Measurements from ENCODE around the gene SPINK2.

Gene SPINK2

GRCh38 chr4:56768316-56768715 is 53.2 kb downstream of the SPINK2 start:
- no peak for DNase-seq (ENCODE audit: low read depth)
- H3K4me3 ChIP-seq (ENCODE audit: low read depth, low read length) = no peak overlapping the region
- no peak for TF ChIP-seq MAX (IDR thresholded peaks at IDR 0.05; ENCODE audit: low read depth, low read length)
- TF ChIP-seq MYC (IDR thresholded peaks at IDR 0.05; ENCODE audit: low read depth, low read length) = no peak
- no peak for TF ChIP-seq POLR2A (IDR thresholded peaks at IDR 0.05; ENCODE audit: extremely low read depth, insufficient read length)
- no peak for TF ChIP-seq CTCF (IDR thresholded peaks at IDR 0.05; ENCODE audit: low read depth, low read length)

- no peak overlapping the region for H3K4me3 ChIP-seq (ENCODE audit: low read depth, low read length)
- TF ChIP-seq MAX (IDR thresholded peaks at IDR 0.05; ENCODE audit: low read depth, low read length) (no peak), CTCF (IDR thresholded peaks at IDR 0.05; ENCODE audit: low read depth, low read length) (no peak), MYC (IDR thresholded peaks at IDR 0.05; ENCODE audit: low read depth, low read length) (no peak)
- DNase-seq (ENCODE audit: low read depth) = no peak
Measured at GRCh38 chr4:56767567-56767966, 53.9 kb downstream of the SPINK2 start.

GRCh38 chr4:56764775-56765174 is 56.7 kb downstream of the SPINK2 start:
- no peak for DNase-seq (ENCODE audit: low read depth)

GRCh38 chr4:56764223-56764622 is 57.3 kb downstream of the SPINK2 start:
- H3K4me3 ChIP-seq (ENCODE audit: low read depth, low read length) = no peak overlapping the region
- TF ChIP-seq MYC (IDR thresholded peaks at IDR 0.05; ENCODE audit: low read depth, low read length) = no peak
- no peak for DNase-seq (ENCODE audit: low read depth)

More at GRCh38 chr4:56764775-56765174, 56.7 kb downstream of the SPINK2 start:
- H3K4me3 ChIP-seq (ENCODE audit: low read depth, low read length) = no peak overlapping the region
- no peak for TF ChIP-seq CTCF (IDR thresholded peaks at IDR 0.05; ENCODE audit: low read depth, low read length)
- TF ChIP-seq MYC (IDR thresholded peaks at IDR 0.05; ENCODE audit: low read depth, low read length) = no peak
- TF ChIP-seq MAX (IDR thresholded peaks at IDR 0.05; ENCODE audit: low read depth, low read length) = no peak
- no peak for TF ChIP-seq POLR2A (IDR thresholded peaks at IDR 0.05; ENCODE audit: extremely low read depth, insufficient read length)

GRCh38 chr4:56762484-56763250 is 58.8 kb downstream of the SPINK2 start:
- H3K4me3 ChIP-seq (ENCODE audit: low read depth, low read length) = no peak overlapping the region
- no peak for TF ChIP-seq POLR2A (IDR thresholded peaks at IDR 0.05; ENCODE audit: extremely low read depth, insufficient read length)
- no peak for TF ChIP-seq MYC (IDR thresholded peaks at IDR 0.05; ENCODE audit: low read depth, low read length)
- no peak for TF ChIP-seq CTCF (IDR thresholded peaks at IDR 0.05; ENCODE audit: low read depth, low read length)
- DNase-seq (ENCODE audit: low read depth) = no peak

GRCh38 chr4:56760183-56760582 is 61.3 kb downstream of the SPINK2 start:
- TF ChIP-seq MAX (IDR thresholded peaks at IDR 0.05; ENCODE audit: low read depth, low read length) (no peak), POLR2A (IDR thresholded peaks at IDR 0.05; ENCODE audit: extremely low read depth, insufficient read length) (no peak), CTCF (IDR thresholded peaks at IDR 0.05; ENCODE audit: low read depth, low read length) (no peak), MYC (IDR thresholded peaks at IDR 0.05; ENCODE audit: low read depth, low read length) (no peak)
- DNase-seq (ENCODE audit: low read depth) = no peak
- H3K4me3 ChIP-seq (ENCODE audit: low read depth, low read length) = no peak overlapping the region
